Anterior cingulate cortex (tissue), 58 donors: ENCODE data around the gene TEP1.

Experiments used
- DNase-seq, 58 donors: peaks; one replicate each; lab custom pipeline; 2025; lab: John Stamatoyannopoulos, UW

Gene TEP1

DNA sequence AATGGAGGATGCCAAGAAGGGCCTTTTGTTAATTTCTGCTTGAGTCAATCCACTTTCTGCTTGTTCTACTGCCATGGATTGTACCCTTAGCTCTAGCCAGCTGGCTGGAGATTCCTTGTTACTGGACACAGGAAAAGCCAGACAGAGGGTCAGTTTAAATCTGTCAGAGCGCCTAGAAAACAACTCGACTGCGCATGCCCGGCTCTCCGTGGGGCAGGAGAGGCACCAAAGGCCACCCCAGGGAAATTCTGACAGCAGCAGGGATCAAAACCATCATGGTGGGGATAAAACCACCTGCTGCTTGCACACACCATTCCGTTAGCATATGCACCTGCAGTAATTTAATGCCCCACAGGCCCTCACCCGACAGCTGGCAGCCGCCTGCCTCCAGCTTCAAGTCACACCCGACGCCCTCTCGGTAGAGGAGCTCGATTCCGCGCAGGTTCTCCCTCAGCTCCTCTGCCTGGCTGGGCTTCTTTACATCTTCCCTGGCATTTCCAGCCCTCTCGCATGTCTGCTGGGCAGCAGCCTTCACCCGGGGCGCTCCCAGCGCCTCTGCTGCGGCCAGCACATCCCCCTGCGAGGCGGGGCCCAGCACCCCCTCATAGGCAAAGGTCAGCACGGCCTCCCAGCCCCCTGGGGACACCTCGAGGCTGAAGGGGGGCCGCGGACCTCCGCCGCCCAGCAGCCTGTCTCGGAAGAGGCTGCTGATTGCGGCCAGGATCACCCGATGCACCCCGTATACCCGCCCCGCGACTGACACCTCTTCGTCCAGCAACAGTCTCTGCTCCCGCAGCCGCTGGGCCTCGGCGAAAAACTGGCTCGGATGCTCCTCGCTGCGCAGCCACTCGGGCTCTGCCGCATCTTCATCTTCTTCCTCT lies 21.6 kb upstream of the TEP1 start:
- peak in 57 of 58 donors; percentile 7 to 88 (median 64) for DNase-seq

DNA sequence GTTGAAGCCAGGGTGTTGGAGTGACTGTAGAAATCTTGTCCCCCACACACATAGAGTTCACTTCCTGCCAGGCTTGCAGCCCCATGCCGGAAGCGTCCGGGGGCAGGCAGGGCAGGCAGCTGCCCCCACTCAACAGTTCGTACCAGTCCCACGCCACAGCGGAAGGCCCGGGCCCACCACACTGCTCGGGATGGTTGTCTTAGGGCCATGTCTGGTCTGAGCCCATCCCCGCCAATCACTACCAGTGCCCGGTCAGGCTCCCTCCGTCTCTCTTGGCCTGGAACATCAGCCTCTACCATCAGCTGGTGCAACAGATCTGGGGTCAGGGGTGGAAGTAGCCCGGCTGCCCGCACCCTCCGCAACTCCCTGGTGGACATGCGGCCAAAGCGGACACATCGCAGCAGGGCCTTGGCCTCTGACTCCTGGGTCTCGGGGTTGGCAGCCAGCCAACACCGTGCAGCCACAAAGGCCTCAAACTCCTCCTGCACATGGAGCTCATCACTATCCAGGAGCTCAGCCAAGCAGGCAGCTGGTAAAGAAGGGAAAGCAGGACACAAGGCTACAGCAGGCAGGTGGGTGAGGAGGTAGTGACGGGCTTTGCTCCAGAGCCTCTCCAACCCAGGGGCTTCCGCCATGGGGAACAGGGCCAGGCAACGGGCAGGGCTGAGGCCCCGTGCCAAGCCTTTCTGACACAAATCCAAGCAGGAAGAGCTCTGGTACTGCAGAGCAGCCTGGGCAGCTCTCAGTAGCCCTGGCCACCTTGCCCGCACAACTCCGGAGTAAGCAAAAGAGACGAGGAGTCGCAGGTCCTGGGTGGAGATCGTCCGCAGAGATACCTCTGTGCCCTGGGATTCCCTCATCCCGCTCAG lies 16.7 kb upstream of the TEP1 start:
- peak in 46 of 58 donors; percentile 9 to 74 (median 30) for DNase-seq

DNA sequence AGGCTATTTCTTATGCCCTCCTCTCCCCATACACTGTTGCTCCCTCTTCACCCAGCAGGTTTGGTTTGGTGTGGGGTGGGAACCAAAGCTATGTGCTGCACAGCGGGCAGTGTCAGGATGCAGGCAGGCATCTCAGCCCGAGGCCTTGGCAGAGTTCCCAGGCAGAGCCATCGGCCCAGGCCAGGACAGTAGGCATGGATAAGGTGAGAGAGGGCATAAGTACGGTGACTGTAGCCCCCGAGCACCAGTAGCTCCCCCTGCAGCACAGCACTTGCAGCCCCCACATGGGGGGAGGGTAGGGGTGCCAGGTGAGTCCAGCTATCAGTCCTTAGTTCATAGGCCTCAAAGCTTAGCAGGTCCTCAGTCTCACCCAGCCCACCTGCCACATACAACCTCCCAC lies 15.5 kb upstream of the TEP1 start:
- no peak for DNase-seq

DNA sequence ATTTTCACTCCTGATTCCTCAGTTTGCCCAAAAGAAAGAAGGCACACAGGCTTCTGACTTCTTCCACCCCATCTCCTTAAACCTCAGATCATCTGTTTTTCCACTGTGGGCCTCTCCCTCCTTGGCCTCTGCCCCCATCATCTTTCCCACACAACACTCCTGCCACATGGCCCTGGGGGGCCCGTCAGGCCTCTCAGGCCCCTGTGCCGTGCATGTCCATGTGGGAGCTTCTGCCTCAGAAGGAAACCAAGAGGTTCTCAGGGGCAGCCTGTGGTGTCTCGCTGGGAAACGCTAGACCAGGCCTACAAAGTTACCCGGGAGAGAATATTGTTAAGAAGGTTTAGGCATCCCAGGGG lies 14.7 kb upstream of the TEP1 start:
- no peak for DNase-seq

DNA sequence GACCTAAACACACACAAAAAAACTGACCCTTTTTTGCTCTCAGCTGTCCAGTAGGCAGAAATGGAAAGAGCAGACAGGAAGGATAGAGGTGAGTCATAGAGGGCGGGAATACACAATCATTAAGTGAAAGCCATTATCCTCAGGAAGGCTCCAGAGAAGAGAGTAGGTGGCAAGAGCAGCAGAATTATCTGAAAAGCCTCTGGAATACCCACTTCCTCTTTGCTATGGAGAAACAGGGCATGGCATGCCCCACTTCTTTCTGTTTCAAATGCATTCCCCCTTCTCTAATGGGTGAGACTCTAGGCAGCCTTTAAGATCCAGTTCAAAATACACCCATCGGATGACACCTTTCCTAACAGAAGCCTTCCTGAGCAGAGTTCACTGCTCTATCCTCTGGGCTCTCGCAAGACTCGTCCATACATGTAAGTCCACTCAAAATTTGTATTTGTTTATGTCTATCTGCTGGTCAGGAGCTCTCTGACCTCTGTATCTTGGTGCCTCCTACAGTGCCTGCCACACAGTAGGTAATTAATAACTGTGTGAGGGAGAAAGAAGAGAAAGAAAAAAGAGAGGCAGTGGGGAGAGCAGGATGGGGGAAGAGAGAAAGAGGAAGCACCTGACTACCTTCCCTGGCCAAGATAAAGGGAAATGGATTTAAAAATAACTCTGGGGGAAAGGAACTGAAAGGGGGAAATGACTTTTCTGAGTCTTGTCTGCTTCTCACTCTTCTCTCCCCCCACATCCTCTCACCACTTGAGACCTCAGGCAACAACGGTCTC lies 14.1 kb upstream of the TEP1 start:
- DNase-seq: peak in 1 of 58 donors; percentile 11

DNA sequence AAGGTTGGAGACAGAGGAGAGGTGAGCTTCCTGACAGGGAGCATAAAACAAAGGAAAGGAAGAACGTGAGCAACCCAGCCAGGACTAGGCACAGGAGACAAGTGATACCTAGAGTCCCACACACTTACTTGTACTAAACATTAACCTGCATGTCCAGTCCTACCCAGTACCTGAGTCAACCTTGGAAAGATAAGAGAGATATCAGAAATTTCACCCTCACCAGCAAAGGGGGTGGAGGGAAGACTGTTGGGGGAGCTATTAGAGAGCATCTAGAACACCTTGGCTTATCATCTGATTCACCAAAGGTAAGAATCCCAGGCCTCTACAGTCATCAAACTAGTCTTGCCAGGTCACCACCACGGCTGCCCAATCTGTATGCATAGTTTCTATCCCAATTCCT lies 11.6 kb upstream of the TEP1 start:
- no peak for DNase-seq

DNA sequence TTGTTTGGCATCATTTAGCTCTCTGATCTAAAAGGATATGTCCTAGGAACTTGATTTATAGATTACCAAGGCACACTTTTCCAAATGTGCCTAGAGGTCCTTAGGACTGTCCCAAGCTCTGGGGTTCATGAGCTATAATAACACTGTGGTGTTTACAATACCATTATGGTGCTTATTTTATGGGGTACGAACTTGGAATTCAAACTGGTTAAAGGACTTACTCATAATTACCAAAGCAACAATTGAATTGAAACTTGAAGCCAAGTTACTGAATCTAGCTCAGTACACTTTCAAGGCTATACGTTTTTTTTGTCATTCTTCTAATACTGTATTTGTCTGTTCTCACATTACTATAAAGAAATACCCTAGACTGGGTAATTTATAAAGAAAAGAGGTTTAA lies 9.6 kb upstream of the TEP1 start:
- DNase-seq: no peak

DNA sequence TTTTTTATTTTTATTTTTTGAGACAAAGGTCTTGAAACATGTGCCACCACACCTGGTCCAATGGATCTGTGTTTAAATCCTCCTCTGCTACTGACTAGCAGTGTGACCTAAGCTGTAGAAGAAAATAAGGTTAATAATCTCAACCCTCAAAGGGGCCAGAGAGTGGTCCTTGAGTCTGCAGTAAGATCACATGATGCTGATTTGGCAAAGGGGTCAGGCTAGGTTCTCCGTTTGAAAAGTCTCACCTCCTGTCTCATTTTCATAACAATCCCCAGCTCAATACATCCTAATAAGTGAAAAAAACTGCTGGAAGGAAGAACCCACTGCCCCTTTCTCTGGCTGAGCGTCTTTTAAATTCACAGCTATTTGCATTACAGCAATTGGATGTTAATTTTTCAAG lies 8.0 kb upstream of the TEP1 start:
- no peak for DNase-seq

DNA sequence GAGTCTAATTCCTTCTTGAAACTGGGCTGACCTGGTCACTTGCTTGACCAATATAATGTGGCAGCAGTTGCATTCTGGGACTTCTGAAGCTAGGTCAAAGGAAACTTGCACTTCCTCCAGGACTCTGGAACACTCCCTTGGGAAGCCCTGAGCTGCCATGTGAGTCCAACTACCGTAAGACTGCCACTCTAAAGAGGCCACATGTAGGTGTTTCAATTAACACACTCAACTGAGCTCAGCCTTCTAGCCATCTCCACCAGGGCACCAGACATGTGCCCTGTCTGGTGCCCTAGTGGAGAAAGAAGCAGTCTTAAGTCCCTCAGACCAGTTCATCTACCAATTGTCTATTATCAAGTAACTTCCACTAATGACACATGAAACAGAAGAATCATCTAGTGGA lies 6.1 kb upstream of the TEP1 start:
- no peak for DNase-seq

DNA sequence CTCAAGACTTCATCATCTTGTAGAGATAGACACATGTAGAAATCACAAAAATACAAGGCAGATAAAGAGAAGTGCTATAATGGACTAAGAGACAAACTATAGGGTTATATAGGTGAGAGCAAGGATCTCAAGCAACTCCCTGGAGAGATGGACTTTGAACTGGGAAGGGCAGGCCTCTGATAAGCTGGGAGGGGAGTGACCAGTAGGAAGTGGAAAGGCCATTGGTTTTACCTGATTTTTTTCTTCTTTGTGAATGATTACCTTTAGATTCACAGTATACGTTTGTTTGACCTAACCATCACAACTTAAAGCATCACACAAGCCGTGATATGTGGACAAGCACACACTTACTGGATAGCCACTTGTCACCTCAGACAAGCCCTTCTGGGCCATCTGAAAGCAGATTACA lies 5.2 kb upstream of the TEP1 start:
- DNase-seq: no peak

DNA sequence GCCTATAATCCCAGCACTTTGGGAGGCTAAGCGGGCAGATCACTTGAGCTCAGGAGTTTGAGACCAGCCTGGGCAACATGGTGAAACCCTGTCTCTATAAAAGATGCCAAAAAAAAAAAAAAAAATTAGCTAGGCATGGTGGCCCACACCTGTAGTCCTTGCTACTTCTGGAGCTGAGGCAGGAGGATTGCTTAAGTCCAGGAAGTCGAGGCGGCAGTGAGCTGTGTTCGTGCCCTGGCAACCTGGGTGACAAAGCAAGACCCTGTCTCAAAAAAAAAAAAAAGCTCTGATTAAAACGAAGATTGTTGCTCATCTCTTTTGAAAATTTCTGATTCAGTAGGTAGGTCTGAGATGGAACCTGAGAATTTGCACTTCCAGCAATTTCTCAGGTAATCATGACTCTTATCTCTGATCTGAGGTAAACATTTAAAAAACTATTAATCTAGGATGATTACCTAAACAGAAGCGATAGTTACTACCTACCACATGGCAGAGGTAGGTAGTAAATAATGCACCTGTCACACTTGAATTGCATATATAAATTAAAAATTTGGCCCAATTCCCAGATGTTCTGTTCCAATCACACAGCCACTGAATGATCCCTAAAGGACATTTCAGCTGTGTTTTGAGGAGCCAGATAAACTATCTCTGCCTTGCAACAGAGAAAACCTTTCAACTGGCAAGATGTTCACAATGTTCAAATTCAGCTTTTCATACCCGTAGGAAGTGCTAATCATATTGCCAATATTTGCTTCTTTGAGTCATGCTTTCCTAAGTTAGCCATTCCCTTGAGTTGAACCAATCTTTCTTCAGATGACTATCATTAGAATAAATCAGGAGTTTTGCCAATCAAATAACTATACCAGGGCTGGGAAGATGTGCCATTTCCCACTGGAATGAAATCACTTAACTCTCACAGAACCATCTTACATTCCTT lies 4.2 kb upstream of the TEP1 start:
- no peak for DNase-seq

DNA sequence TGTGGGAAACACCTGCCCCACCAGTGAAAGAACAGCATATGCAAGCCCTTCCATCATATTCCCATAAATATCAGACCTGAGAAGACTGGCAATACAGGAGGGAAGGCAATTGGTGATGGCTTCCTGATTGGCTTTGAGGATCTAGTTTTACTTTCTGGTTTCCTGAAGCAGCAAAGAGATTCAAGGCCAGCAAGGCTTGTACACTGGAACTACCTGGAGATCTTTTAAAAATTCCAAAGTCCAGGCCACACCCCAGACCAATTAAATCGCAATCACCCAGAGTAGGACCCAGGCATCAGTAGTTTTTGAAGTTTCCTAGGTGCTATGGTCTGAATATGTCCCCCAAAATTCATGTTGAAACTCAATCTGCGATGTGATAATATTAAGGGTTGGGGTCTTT lies 2.9 kb upstream of the TEP1 start:
- DNase-seq: no peak

DNA sequence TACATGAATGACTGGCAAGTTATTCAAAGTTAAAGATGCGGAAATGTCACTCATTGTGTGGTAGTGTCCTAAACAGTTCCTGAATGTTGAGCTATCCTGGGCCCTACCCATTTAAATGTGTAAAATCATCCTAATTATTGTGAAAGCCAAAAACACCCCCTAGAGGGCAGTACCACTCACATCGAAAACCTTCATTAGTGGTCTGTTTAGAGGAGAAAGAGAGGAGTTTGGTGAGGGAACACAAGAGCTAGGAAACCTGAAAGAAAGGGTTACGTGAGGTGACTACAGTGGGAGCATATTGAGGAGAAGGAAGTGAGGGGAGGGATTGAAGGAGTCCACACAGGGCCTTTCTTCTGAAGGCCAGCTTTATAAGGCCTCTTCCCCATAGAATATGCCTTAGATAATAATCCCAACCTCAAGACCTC lies 2.5 kb upstream of the TEP1 start:
- peak in 3 of 58 donors; percentile 5 to 53 (median 9) for DNase-seq

DNA sequence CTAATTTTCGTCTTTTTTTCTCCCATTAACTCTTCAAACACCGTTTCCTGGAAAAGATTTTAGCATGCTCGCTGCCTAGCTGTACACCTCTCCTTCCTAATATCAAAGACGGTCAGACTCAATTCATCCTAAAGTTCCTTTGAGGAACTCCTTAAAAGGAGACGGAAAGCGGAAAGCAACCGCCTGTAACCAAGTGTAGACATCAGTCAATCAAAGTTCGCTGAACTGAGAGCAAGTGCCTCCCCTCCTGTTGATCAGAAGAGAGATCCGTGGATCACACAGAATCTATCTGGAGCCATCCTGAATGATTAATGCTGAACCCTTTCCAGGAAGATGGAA lies 412 bp upstream of the TEP1 start:
- peak in 1 of 58 donors; percentile 13 for DNase-seq

DNA sequence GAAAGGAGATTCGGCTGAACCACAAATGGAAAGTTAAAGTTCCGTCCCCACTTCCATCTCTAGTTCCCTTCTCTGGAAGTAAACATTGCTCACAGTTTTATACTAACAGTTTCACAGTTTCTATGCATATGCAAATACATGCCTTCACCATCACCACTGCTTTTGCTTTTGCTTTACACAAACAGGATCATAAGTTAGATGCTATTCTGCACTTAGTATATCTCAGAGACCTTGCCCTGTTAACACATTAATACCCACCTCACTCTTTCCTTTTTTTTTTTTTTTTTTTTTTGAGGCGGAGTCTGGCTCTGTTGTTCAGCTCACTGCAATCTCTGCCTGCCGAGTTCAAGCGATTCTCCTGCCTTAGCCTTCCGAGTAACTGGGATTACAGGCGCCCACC lies 890 bp downstream of the TEP1 start:
- no peak for DNase-seq

DNA sequence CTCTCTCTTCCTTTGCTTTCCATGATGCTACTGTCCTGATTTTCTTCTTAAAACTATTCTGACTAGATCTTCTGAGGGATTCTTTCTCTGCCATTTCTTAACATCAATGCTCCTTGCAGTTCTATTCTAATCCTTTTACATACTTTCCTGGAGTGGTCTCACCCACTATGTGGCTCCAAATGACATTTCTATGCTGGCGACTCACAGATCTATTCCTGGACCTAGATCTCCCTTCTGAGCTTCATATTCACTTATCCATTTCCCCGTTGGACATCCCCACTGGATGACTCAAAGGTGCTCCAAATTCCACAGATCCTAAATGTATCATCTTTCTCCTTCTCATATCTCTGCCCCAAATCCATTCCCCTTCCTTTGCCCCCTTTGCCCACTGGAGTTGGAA lies 4.1 kb downstream of the TEP1 start:
- no peak for DNase-seq

DNA sequence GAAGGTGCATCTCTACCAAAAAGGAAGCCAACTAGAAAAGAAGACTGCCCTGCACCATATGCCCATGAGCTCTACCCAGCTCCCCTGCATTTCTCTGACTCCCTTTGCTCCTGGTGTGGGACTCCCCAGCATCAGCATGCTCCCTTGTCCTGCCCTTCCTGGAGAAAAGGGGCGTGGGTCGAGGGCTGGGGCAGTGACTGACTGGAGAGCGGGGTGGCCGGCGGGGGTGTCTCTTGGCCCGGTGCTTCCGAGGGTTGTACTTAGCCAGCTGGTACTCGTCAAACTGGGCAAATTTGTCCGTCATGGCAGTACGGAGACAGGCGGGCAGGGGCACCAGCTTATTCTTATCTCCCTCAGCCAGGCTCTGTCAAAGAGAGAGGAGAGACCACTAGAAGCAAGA lies 9.8 kb downstream of the TEP1 start:
- no peak for DNase-seq

DNA sequence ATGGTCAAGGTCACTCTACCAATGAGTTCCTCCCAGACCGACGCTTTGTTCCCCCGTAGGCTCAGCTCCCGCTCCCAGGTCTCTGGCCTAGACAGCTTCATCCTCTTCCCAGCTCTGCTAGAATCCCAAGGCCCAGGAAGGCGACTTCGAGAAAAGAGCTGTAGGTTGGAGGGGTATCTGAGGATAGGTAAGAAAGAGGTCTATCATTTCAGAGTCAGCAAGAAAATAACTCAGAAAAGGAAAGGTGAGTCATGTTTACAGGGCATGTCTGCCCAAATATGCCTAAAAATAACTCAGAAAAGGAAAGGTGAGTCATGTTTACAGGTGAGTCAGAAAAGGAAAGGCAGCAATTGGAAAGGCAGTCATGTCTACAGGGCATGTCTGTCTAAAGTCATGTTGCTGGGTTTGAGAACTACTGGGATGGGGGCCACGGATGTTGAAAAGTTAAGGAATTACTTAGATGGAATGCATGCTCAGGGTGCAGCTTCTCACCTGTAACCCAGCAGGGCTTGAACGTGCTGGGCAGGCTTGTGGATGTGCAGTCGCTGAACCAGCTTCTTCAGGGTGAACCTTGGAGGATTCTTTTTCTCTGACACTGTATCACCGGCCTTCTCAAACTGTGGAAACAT lies 12.2 kb downstream of the TEP1 start:
- no peak for DNase-seq

DNA sequence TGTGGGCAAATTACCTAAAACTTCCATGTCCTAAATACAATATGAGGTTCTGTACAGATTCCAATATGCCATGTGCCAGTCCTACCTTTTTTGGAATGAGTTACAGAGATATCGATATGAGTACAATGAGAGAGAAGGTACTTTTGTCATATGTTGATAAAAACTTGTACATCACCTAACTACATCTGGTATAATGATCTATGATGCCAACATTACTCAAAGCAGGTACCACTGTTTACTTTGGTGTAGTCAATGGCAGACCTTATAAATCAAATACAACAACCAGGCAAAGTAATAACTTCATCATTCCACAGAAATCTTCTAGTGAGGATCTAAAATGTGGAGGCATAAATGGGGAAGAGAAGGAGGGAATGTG lies 12.7 kb downstream of the TEP1 start:
- no peak for DNase-seq
